K562 (cell line): Measurements from ENCODE around the gene MIB2. TPM values are rescaled to one million over a fixed set of nuclear protein-coding genes. Genes with fewer than 3 reads are reported as not detected.

ENCODE experiments used
- MTF1 ChIP-seq: fragments of 250-450 bp; sonication (Bioruptor Pico); IDR thresholded peaks from 2 replicates; pipeline ENCODE4 v1.9.0; 2021; ENCODE audit warnings: moderate library complexity, mild to moderate bottlenecking, inconsistent platforms, borderline replicate concordance
- NR4A1 ChIP-seq, 2 experiments: fragments of 250-450 bp in 1 of 2; fragments of 450-650 bp in 1 of 2; sonication (Bioruptor Pico) in 1 of 2; IDR thresholded peaks; 2 replicates each; pipeline versions ENCODE4 v1.4.0 to v1.6.1; 2016 to 2020; ENCODE audit warnings: mild to moderate bottlenecking in 2 of 2, missing compliant biosample characterization in 1 of 2, missing genetic modification characterization in 1 of 2, moderate library complexity in 1 of 2
- SIN3A ChIP-seq, 2 experiments: fragments of 150-350 bp in 1 of 2; IDR thresholded peaks; 2 replicates each; pipeline ENCODE4 v1.6.1; 2011 to 2016; ENCODE audit warnings: borderline replicate concordance in 2 of 2, low read depth in 2 of 2, low read length in 2 of 2, mild to moderate bottlenecking in 2 of 2, moderate library complexity in 2 of 2; ENCODE audit not compliant: control insufficient read depth in 1 of 2
- TCF7 ChIP-seq: sonication (generic); IDR thresholded peaks from 2 replicates; pipeline ENCODE4 v1.6.1; 2016; ENCODE audit warnings: antibody characterized with exemption, borderline replicate concordance
- THAP7 ChIP-seq: fragments of 250-450 bp; sonication (Bioruptor Pico); IDR thresholded peaks from 2 replicates; pipeline ENCODE4 v1.5.0; 2021
- ZNF318 ChIP-seq, 2 experiments: fragments of 450-650 bp; IDR thresholded peaks; 2 replicates each; pipeline ENCODE4 v1.6.1; 2016; ENCODE audit warnings: mild to moderate bottlenecking in 2 of 2, borderline replicate concordance in 1 of 2, low read depth in 1 of 2, moderate library complexity in 1 of 2
- ZNF407 ChIP-seq: fragments of 450-650 bp; IDR thresholded peaks from 2 replicates; pipeline ENCODE4 v1.6.1; 2016; ENCODE audit warnings: low read depth
- polyA plus RNA-seq, 8 experiments: library from polyadenylated mRNA; depleted of rRNA in 4 of 8; stranded (reverse) in 5 of 8; unstranded in 3 of 8; fragments of >200 nt; fragmentation: Nextera tagmentation in 2 of 8; fragmentation: Illumina TruSeq in 1 of 8; extraction: Ambion mirVana in 2 of 8; extraction: Trizol in 1 of 8; gene quantifications; 2 replicates each; pipeline versions ENCODE4 v1.2.1 to v1.2.3, GENCODE V29; 2011 to 2014; ENCODE audit warnings: inconsistent platforms in 1 of 8, missing spikeins in 1 of 8
- total RNA-seq, 7 experiments: library from RNA; depleted of rRNA in 6 of 7; stranded (reverse); fragments of >200 nt in 6 of 7; fragmentation: Illumina TruSeq in 2 of 7; extraction: Trizol in 2 of 7; gene quantifications; 2 replicates each; pipeline versions ENCODE4 v1.2.1 to v1.2.3, GENCODE V29; 2011 to 2021; ENCODE audit warnings: low replicate concordance in 1 of 7

Gene MIB2
- total and polyA plus RNA-seq, 9 of the 15 experiments (the other 6 are each of a cell fraction or from before 2014, with no cell fraction given), result 0.04 to 17.0 (median 4.9) TPM; not detected in 1

GRCh38 chr1:1614204-1614953, 921 bp upstream of the MIB2 start (continued):
- no peak; a peak in 1 of 4 replicates for TF ChIP-seq ZNF318 (IDR thresholded peaks at IDR 0.05; ENCODE audit: borderline replicate concordance in 1 of 2, low read depth in 1 of 2)
- TF ChIP-seq SIN3A (IDR thresholded peaks at IDR 0.05; ENCODE audit: borderline replicate concordance in 2 of 2, control insufficient read depth in 1 of 2, low read depth in 2 of 2, low read length in 2 of 2), result peak in 1 of 2 experiments; percentile 58; a peak in 2 of 4 replicates
- no peak for TF ChIP-seq THAP7 (CRISPR knock-in tag)
- TF ChIP-seq NR4A1 (CRISPR knock-in tag; IDR thresholded peaks at IDR 0.05), result no peak
- no peak for TF ChIP-seq NR4A1 (tag; IDR thresholded peaks at IDR 0.05)
- TF ChIP-seq TCF7, result no peak
- no peak for TF ChIP-seq ZNF407
- no peak for TF ChIP-seq MTF1 (CRISPR knock-in tag)
